Adrenal gland (tissue), 5 donors: ENCODE results near the gene TEDC2.

Source experiments
- POLR2A ChIP-seq, 2 donors: fragments of 450-650 bp; IDR thresholded peaks; one replicate each; pipeline ENCODE4 v1.6.1; 2017; ENCODE audit warnings: antibody characterized with exemption in 2 of 2, mild to moderate bottlenecking in 2 of 2, moderate library complexity in 1 of 2
- TF ChIP-seq, protein P1 (sequence below), 6 experiments: fragments of 450-650 bp in 4 of 6; fragments of 200-600 bp in 2 of 6; sonication (generic) in 1 of 6; IDR thresholded peaks; 1 replicate in 5 of 6; 2 replicates in 1 of 6; pipeline versions ENCODE4 v1.5.1 to v1.8.0; 2016 to 2021; ENCODE audit warnings: antibody characterized with exemption in 6 of 6, mild to moderate bottlenecking in 2 of 6, moderate library complexity in 1 of 6
- donor health status: DM: no; HTN: no; CAD: no.

DNA sequence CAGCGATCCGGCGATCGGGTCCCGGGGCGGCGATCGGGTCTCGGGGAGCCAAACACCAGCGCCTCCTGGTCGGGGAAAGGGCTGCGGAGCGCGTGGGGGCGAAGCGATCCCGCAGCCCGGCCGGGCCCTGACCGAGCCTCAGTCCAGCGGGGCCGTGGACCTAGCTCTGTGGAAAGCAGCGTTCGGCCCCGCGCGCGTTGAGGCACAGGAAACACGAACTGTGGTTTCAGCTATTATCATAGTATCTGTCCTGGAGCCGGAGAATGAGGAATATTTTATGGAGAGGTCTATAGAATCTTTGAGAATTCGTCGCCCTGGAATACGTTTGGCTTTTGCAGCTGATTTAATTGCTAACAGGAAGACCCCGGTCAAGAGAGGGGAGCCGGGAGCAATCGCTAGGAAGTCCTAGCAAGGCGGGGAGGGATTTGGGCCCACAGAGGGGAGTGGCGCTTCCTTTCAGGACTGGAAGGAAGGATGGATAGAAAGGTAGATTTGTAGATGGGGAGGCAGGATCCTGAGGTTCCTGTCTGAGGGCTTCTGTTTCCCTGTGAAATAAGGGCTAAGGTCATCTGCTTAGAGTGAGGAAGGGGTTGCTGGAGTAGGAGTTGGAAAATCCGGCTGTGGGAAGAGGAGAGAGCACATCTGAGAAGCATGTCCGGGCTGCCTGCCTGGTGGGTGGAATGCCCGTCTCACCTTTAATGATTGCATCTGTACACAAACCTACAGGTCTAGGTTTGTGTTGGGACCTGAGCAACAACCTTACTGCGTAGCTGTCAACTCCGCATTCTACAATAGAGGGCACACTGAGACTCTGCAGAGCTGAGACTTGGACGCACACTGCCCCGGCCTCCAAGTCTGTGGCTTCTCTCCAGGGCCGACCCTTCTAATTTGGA lies 29.9 kb upstream of the TEDC2 start:
- TF ChIP-seq POLR2A (IDR thresholded peaks at IDR 0.05), result no peak
- TF ChIP-seq, protein P1, sequence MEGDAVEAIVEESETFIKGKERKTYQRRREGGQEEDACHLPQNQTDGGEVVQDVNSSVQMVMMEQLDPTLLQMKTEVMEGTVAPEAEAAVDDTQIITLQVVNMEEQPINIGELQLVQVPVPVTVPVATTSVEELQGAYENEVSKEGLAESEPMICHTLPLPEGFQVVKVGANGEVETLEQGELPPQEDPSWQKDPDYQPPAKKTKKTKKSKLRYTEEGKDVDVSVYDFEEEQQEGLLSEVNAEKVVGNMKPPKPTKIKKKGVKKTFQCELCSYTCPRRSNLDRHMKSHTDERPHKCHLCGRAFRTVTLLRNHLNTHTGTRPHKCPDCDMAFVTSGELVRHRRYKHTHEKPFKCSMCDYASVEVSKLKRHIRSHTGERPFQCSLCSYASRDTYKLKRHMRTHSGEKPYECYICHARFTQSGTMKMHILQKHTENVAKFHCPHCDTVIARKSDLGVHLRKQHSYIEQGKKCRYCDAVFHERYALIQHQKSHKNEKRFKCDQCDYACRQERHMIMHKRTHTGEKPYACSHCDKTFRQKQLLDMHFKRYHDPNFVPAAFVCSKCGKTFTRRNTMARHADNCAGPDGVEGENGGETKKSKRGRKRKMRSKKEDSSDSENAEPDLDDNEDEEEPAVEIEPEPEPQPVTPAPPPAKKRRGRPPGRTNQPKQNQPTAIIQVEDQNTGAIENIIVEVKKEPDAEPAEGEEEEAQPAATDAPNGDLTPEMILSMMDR (IDR thresholded peaks at IDR 0.05), result no peak
